ENCODE data around the gene DPF3.

The DPF3 gene

DNA sequence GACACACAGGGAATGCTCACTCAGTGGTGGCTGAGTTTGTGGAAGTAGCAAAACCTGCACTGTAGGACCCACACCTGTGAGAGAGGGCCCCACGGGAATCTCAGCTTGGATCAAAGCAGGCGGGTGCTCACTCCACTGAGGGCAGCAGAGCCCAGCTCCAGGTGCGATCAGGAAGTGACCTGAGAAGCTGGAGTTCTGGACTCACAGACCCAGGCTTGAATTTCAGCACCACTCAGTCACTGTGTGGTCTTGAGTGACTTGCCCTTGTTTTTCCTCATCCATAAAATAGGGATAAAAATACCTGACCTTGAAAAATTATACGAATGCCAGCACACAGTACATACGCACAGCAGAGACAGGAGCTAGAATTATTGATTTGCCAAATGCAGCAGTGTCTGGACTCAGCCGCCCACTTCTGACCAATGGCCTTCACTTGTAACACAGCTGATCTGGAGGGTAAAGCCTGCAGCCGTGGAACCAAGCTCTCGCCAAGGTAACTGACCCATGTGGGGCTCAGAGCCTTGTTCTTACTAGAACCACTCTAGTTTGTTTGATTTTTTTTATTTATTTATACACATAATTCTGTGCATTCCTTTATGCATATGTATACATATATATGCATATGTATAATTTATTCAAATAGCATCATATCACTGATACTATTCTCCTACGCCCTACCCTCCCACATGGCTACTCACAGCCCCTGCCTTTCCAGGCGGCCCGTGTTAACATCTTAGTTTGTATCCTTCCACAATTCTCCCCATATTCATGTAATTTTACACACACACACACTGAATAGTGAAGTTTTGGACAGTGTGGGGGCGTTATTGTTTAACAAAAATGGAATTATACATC lies 53.9 kb downstream of the DPF3 start:
- no peak for DNase-seq (ENCODE audit: low read depth)

DNA sequence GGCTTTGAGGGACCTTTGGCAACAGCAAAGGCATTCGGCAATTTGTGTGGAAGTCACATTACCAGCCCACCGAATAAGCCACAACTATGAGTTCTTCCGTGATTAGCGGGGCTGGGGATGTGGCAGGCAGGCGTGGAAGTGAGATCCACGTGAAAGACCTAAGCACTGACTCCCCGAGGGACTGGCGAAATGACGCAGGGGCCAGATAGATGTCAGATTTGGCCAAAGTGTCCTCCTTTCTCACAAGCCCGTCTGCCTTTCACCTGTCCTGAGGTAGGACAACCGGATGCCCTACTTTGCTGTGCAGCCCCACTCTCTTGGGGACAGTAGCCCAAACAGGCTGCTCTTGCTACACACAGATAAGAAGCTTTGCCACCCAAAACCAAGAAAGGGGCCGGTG lies 54.5 kb downstream of the DPF3 start:
- no peak for DNase-seq (ENCODE audit: low read depth)

DNA sequence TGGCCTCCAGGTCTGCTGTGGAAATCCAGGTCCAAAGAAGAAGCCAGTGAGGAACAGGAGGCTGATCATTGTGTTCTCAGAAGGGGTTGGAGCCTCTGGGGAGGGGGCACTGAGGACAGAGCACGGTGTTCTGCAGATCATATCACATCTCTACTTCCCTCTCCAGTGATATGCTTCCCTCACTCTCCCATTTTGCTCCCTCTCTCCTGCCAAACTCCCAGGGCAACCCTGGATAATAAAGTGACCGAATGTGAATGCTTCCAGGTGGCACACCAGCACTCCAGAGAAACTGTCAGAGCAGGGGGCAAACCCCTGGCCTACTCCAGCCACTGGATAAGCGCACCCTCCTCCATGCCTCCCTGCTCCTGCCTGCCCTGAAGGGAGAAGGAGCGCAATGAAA lies 57.8 kb downstream of the DPF3 start:
- no peak for DNase-seq (ENCODE audit: low read depth)

DNA sequence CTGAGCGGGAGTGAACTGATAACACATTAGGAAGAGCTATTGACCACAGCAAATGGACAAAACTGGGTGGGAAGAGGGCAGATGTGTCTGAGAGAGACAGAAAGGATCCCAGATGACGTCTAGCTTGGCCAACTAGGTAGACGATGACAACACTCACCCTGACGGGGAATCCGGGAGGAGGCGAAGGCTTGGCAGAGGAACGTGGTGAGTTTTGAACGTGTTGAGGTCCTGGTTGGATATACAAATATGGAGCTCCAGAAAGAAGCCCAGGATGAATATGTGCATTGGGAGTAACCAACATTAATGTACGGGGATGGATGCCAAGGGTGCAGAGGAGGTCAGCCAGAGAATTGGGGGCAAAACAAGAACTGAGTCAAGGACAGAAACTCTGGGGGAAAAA lies 60.7 kb downstream of the DPF3 start:
- no peak for DNase-seq (ENCODE audit: low read depth)

DNA sequence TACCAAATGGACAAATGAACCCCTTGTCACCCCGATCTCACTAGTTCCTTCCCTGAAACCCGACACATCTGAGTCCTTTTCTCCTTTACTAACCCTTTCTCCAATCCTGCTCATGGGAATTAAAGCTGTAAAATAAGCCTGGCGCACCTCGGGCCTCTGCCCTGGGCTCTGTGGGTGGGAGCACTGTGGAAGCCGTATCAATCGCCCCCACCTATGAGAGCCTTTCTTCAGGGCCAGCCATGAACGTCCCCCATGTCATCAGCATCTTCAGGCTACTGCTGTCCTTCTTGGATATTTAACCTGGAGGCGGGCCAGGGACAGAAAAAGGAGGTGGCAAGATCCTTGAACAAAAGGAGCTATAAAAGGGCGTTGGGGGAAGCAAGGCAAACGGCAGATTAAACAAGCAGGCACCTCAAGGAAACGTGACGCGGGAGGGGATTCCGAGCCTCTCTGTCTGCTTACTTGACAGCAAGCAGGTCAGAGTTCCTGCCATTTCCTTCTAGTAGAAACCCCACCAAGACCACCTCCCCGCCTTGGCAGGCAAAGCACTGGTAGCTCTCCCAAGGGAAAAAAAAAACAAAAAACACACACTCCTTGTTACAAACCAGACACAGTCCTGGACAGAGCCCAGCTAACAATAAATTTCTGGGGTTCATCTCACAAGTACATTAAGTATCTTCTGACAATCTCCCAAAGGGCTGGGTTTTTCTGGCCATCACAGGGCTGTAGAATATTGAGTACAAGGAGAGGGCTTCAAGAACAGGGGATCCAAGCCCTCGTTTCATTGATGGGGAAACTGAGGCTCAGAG lies 62.9 kb downstream of the DPF3 start:
- DNase-seq (ENCODE audit: low read depth), result no peak

DNA sequence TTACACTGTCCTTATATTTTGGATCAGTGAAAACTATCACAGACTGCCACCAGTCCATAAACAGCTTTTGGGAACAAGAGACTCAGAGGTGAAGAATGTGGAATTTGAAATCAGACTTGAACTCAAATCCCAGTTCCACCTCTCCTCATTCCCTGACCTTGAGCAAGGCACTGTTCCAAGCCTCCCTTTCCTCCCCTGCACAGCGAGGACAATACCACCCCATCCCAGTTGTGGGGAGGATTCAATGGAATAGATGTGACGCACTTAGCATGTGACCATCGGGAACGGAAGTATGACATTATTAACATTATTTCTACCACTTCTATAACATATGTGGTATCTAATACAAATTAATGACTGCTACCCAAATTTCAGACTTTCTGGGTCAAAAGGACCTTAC lies 63.5 kb downstream of the DPF3 start:
- DNase-seq (ENCODE audit: low read depth), result no peak

DNA sequence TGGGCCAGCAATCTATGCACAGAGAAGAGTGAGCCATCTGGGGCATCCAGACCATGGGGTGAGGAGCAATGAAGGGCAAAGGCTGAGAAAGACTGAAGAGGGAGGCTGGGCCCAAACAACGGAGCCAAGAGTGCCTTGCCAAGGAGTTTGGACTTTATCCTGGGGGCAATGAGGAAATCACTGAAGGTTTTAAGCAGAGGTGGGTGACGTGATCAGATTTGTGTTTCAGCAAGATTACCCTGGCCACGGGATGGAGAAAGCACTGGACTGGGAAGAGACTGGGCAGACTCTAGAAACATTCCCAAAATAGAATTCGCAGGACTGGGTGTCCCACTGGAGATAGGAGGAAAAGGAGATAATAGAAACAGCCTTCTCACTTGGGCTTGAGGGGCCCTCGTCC lies 65.3 kb downstream of the DPF3 start:
- DNase-seq (ENCODE audit: low read depth), result no peak

DNA sequence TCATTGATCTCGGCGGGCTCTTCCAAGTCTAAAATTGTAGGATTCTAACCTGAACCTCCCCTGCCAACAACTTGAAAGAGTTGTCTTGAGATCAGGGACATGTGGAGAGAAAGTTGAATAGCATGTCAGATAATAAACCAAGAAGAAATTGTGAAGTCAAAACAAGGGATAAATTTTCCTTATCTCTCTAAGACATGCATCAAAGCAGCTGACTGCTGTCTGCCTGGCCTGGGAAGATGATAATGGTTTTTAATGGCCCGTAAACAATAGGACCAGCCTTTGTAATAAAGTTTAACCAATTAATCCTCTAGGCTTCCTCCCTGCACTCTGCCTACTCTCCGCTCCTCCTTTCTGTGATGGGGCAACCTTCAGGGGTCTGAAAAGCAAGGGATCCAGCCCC lies 67.9 kb downstream of the DPF3 start:
- DNase-seq (ENCODE audit: low read depth), result no peak

DNA sequence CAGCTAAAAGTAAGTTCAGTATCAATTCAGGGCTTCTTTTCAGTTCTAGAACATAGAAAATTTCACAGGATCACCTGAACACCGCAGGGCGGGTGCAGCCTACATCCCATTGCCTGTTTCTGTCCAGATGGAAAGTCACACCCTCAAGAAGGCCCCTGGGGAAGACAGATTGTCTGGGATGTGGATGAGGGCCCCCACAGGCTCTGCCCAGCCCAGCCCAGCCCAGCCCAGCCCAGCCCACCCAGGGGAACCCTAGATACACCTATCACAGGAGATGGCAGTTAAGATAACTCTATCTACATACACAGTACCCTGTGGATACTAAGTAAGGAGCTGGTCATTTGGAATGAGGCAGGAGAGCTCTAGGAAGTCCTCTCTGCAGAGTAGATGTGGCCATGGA lies 68.4 kb downstream of the DPF3 start:
- DNase-seq (ENCODE audit: low read depth), result no peak

DNA sequence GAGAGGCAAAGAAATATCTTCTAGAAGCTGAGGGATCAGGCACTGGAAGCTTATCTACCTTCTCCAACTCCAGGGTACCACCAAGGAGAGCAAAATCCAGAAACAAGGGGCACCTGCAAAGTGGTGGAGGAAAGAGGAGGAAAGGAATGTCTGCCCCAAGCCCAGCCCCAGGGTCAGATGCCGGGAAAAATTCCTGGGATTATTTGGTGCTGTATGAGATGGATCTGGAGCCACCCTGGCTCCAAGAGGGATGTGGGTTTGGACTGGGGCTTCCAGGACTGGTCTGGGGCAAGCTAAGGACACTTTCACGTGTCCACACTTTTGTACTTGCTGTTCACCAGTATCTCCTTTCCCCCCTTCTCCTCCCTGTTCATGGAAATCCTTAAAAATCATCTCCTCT lies 69.8 kb downstream of the DPF3 start:
- DNase-seq (ENCODE audit: low read depth), result no peak

DNA sequence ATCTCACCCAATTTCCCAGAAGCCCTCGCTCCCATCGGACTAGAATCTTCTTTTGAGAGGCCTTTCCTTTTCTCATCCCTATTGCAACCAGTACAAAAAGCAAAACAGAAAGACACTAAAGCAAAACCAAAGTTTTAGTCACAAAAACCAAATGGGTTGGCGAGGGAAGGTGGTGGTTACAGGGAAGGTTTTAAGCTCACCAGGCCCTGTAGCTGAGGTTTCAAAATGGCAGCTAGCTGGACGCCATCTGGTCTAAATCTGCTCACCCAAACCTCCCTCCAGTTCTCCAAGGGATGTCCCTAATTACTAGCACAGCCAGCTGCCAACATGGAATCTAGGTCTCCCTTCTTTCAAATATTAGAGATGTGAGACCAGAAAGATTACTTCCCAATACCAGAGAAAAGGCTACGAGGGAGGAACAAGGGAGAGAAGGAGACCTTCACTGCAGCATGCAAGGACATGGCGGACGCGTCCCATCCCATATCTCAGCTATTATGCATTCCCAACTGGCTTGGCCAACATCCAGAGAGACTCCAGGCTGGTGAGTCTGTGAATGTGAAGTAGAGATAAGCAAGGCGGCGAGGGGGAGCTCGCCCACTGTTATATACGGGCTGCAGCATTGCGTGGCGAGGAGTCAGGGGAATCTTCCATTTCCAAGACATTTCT lies 70.8 kb downstream of the DPF3 start:
- no peak for DNase-seq (ENCODE audit: low read depth)

DNA sequence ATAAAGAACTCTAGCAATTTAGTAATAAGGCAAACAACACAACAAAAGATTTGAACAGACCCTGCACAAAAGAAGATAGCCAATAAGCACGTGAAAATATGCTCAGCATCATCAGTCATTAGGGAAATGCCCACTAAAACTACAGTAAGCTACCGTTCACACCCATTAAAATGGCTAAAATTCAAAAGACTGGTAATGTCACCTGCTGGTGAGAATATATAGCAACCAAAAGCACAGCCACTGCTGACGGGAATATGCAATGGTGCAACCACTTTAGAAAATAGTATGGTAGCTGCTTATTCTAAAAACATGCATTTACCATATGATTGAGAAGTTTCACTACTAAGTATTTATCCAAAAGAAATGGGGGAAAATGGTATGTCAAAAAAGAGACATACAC lies 74.9 kb downstream of the DPF3 start:
- DNase-seq (ENCODE audit: low read depth), result no peak

DNA sequence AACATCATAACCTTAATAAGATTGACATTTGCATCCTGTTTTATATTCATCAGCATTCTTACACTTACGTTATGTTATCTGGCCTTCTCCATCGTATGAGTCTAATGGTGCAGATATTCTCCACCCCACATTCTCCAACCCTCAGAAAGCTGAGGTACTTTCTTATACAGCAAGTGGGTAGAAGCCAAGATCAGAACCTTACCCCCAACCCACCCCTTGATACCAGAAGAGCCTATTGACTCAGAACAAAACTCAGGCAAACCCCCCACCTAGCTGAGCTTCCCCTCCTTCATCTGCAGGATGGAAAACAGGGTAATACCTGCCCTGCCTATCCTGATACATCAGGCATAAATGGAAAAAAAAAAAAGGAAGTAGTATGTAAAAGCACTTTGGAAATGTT lies 77.6 kb downstream of the DPF3 start:
- DNase-seq (ENCODE audit: low read depth), result no peak

DNA sequence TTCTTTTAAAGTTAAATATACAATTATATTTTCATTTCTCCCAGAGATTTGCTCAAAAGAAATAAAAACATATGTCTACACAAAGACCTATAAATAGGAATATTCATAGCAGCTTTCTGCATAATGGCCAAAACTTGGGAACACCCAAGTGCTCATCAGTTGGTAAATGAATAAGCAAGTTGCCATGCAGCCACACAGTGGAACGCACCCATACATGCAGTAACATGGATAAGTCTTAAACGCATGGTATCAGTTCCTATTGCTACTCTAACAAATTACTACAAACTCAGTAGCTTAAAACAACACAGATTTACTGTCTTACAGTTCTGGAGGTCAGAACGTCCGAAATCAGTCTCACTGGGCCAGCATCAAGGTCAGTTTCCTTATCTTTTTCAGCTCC lies 78.5 kb downstream of the DPF3 start:
- DNase-seq (ENCODE audit: low read depth), result no peak

DNA sequence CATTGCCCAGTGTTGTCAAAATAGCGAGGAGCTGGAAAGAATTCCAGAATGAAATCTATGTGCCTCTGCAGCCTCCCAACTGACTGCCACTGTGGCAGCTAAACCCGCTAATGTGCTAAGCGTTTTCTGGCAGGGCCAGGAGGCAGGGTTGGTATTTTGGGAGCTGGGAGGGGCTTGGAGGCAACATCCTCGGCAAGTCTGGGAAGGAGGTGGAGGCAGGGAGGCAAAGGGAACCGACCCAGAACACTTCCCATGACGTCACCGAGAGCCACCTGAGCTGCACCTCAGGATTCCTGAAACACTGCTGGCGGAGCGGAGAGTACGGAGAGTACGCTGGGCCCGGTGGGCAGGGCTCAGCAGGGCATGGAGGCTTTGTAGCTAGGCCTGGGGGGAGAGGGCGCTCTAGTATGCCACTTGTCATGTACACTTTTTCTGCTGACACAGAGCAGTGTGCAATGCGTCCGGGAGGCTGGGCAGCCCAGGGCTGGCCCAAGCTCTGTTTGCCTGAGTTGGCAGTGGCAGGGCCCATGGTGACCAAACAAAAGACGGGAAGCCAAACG lies 81.5 kb downstream of the DPF3 start:
- DNase-seq (ENCODE audit: low read depth), result no peak

DNA sequence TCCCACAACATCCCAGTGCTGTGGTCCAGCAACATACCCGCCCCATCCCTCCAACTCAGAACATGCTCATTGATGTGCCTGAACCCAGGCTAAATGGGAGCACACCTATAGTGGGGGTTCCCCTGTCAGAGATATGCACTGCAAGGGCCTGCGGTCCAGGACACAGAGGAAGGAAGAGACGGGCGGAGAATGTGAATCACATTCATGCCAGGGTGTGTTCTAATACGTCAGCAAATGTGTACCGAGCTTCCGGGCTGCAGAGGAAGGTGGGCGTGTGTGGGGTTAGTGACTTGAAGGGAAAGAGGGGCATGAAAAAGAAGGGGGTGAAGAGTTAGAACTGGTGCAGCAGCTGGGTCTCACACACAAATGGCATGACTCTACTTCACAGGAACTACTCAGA lies 83.7 kb downstream of the DPF3 start:
- peak; percentile 20 for DNase-seq (ENCODE audit: low read depth)

DNA sequence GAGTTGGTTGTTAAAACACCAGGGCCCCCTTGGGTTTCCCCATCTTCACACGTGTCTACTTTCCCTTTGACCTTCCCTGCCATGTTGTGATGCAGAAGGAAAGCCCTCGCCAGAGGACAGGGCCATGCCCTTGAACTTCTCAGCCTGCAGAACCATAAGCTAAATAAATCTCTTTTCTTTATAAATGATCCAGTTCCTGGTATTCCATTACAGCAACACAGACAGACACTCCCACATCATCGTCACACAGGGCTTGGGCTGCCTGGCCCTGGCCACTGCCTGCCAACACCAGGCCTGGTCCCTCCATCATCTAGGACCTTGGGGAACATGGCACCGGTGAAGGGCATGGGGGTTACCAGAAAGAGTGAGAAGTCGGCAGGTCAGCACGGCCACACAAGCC lies 84.8 kb downstream of the DPF3 start:
- no peak for DNase-seq (ENCODE audit: low read depth)

DNA sequence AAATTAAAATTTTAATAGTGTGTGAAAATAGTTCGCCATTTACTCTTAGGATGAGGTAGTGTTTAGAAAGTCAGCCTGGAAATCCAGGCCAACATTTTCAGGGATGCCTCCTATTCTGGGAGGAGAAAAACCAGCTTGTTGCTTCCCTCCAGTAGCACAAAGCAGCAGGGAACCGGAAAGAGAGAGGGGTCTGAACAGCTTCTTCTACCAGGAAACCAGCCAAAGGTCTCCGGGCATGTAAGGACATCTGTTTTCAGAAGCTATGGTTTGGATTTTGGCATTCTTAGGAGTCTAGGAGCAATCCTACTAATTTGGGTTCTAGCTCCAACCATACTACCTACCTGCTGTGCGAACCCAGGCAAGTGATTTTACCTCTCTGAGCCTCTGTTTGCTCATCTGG lies 85.3 kb downstream of the DPF3 start:
- DNase-seq (ENCODE audit: low read depth), result no peak

DNA sequence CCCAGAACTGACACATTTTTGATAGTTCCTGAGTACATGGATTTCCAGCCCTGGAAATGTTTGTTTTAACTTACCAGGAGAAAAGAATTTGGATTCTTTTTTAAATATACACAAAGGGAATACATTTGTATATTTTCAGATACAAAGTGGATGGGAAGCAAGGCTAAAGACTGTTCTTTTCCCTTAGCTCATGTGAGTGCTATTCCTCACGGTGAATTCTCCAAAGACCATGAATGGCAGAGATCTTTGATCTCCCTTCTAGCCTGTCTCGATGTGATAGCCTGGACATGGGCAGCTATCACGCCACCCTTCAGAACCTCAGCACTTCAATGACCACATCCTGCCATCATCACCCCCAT lies 91.3 kb downstream of the DPF3 start:
- no peak for DNase-seq (ENCODE audit: low read depth)

DNA sequence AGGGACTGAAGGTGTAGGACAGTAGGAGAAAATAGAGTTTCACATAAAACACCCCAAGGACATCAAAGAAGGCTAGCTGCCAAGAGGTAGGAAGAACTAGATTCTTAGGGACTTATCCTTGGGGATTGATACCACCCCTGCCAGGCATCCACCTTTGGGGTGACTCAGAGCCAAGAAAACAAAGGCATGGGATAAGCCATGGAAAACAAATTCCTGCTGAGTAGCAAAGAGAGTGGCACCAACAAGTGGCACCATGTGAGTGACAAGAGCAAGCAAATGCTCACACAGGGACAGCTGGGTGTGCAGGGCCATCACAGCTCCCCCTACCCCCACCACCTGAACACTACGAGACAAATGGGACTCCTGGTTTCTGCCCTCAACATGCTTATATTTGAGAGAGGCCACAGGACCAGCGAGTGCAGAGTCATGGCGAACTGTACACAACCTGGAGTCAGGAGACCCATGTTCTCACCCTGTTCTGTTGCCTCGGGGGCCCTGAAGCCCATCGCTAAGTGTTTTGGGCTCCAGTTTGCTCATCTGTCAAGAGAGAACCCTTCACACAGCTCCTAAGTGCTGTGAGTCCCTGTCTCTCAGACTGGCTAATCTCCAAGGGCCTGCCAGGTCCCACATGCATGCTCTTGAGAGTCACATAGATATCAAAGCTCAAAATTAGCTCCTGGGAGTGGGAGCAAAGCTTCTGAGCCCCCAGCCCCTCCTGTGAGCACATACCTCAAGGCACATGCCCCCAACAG lies 91.9 kb downstream of the DPF3 start:
- DNase-seq (ENCODE audit: low read depth), result no peak

DNA sequence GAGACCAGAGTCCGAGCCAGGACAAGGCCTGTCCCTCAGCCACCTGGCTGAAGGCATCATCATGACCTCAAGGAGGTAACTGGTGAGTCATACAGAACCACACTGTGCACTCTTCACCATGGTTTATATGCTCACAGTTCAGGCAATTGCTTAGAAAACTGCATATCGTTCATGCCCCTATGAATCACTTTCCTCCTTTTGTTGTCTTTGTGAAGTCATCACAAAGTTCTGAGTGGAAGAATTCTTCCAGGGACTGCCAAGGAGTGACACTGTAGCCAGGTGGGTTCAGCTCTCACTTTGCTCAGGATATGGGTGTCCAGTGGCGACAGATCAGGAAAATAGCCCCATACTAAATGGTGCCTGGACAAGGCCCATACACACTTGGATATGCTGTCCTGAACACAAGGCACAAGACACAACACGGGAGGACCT lies 92.5 kb downstream of the DPF3 start:
- no peak for DNase-seq (ENCODE audit: low read depth)

DNA sequence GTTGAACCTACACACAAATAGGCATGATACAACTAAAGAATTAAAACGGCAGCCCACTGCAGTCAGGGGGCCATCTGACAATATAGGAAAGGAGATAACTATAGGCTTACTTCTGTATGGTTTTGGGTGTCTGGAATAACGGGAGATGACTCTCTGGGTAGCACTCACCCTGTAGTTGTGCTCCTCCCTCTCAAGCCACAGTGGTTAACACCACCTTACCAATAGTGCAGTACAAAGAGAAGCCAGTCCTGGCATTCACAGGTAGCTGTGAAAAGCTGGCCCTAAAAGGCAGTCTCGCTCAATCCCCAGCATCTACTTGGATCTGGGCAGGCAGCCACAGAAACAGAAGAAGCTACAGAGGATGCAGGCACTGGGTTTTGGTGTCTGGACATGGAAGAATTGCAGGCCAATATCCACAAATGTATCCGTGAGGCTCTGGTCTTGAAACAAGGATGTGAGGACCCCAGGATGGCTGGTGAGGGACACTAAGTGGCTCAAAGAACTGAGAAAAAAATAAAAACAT lies 93.0 kb downstream of the DPF3 start:
- no peak for DNase-seq (ENCODE audit: low read depth)
